ENCODE data around the gene RAB37.

Gene RAB37

DNA sequence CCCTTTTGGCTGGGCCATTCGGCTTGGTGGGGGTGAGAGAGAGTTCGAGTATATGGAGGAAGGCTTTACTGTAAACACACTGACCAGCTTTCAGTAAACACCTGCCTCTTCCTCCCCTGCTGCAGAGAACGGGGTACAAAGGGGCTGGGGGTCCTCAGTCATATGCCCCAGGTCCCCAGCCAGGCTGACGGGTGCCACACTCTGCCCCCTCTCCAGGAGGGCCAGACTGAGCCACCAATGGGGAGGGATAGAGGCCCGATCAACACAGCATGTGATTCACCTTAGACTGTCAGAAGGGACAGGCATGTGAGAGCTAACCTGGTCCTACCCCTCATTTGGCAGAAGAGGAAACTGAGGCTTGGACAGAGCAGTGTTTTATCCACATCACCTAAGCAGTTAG lies 24.4 kb downstream of the RAB37 start:
- DNase-seq: no peak

DNA sequence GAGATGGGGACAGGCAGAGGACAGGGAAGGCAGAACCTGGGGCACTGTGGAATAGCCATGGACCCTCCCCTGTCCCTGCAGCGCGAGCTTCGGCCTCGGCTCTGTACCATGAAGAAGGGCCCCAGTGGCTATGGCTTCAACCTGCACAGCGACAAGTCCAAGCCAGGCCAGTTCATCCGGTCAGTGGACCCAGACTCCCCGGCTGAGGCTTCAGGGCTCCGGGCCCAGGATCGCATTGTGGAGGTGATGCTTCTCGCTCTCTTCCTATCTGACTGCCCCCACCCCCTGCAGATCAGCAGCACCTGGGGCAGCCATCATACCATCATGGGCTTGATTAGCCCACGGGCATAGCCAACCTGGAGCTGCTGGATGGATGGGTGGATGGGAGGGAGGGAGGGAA lies 24.9 kb downstream of the RAB37 start:
- DNase-seq: no peak

DNA sequence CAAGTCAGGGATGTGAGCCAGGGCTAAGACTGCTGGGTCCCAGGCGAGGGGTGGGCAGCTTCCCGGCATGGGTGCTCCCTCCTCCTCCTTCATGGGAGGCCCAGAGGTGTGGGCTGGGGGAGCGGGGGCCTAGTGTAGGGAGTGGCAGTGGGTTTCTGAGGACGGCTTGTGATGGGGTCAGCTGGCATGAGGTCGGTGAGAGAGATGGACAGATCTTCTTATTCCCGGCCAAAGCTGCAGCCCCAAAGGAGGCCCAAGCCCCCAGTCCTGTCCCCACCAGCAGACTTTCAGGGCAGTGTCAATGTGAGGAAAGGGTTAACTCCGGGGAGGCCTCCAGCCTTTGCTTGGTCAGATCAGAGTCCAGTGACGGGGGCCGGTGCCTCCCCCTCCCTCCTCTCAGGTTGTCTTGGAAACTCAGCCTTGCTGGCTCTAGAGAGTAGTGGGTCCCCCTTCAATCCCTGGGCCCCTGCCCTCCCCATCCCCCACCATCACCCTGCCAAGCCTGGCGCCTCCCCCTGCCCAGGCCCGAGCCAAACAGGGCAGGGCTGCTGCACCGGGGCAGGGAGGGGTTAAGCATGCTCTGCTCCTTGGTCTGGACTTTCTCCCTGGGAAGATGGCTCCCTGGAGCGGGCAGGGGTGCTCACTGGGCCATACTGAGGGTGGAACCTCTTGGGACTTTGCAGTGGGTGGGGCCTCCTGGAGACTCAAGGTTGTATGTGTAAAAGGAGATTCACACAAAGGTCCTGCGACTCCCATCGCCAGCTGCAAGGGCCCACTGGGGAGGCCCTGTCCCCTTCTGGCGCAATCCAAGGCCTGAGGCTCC lies 26.7 kb downstream of the RAB37 start:
- DNase-seq: no peak

DNA sequence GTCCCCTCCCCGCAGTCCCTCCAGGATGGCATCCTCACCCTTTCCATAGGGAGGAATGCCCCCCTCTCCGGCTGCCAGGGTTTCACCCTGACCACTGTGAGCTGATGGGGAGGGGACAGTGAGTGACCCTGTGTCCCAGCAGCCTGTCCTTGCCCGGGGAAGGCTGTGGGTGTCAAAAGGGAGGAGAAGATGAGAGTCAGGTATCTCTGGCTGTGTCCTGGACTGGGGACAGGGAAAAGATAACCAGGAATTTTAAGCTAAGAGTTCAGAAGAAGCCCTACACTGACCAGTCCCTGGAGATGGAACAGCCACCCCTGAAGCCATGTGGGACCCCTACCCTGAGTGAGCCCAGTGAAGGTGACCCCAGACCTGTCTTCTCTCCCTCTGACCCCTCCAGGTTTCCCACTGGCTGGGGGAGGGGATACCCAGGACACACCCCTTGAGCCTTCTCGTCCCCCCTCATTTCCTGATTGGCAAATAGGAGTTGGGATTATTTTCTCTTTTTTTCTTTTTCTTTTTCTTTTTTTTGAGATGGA lies 27.8 kb downstream of the RAB37 start:
- DNase-seq: no peak

DNA sequence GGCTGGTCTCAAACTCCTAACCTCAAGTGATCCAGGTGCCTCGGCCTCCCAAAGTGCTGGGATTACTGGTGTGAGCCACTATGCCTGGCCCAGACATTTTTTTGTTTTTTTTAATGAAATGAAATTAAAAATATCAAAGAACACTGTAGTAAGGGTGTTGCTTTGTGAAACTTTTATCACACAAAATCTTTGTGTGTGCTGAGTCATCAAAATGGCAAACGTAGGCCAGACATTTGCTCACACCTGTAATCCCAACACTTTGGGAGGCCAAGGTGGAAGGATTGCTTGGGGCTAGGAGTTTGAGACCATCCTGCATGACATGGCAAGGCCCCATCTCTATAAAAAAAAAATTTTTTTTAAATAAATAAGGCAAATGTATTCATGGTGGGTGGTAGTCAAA lies 29.4 kb downstream of the RAB37 start:
- DNase-seq: no peak

DNA sequence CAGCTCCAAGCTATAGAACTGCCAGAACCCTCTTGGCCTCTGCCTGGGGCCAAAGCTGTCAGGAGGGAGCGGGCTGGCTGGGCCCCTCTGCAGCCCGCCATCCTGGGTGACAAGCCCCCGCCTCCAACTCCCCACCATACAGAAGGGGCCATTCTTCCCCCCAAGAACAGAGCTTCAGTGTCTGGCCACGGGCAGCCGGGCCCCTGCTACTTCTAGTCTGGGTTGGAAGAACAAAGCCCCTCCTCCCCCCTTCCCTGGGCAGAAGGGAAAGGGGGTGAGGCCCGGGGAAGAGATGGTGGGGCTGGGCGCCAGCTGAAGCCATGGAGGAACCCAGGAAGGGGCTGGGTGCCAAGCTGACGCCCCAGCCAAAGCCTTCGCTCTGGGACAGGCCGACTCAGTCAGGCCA lies 30.1 kb downstream of the RAB37 start:
- DNase-seq: no peak

DNA sequence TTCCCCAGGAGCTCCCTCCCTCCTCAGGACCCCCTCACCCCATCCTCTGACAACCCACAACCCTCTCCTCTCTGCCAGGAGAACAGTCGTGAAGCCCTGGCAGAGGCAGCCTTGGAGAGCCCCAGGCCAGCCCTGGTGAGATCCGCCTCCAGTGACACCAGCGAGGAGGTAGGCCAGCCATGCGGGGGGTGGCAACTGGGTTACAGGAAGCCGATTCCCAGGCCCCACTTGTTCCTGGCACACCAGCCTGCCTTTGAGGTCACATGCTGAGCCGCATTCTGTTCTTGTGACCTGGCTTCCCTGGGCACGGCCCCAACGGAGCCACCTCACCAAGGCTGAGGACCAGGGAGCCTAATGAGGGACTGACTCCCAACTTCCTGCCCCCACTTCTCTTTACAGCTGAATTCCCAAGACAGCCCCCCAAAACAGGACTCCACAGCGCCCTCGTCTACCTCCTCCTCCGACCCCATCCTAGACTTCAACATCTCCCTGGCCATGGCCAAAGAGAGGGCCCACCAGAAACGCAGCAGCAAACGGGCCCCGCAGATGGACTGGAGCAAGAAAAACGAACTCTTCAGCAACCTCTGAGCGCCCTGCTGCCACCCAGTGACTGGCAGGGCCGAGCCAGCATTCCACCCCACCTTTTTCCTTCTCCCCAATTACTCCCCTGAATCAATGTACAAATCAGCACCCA lies 31.2 kb downstream of the RAB37 start:
- no peak for DNase-seq

DNA sequence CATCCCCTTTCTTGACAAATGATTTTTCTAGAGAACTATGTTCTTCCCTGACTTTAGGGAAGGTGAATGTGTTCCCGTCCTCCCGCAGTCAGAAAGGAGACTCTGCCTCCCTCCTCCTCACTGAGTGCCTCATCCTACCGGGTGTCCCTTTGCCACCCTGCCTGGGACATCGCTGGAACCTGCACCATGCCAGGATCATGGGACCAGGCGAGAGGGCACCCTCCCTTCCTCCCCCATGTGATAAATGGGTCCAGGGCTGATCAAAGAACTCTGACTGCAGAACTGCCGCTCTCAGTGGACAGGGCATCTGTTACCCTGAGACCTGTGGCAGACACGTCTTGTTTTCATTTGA lies 31.7 kb downstream of the RAB37 start:
- no peak for DNase-seq

DNA sequence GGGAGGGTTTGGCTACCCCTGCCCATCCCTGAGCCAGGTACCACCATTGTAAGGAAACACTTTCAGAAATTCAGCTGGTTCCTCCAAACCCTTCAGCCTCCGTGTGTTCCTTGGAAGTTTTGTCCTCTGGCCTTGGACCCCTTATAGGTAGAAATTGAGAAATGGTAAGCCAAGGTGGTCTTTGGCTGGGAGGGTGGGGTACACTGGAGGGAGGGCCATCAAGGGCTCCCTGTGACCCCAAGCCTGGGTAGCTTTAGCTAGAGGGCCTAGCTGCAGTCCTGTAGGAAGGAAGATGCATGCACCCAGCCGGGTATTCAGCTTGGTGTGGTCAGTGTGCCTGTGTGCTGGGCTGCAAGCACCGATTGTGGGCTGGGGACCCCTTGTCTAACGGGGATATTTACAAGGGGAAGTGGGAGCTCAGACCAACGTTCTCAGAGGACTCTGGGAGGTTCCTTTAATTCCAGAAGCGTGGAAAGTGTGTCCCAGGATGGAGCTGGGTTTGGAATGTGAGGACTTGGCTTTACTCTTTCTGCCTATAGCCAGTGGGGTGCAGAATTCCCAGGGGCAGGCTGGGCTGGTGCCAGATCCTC lies 32.3 kb downstream of the RAB37 start:
- no peak for DNase-seq

DNA sequence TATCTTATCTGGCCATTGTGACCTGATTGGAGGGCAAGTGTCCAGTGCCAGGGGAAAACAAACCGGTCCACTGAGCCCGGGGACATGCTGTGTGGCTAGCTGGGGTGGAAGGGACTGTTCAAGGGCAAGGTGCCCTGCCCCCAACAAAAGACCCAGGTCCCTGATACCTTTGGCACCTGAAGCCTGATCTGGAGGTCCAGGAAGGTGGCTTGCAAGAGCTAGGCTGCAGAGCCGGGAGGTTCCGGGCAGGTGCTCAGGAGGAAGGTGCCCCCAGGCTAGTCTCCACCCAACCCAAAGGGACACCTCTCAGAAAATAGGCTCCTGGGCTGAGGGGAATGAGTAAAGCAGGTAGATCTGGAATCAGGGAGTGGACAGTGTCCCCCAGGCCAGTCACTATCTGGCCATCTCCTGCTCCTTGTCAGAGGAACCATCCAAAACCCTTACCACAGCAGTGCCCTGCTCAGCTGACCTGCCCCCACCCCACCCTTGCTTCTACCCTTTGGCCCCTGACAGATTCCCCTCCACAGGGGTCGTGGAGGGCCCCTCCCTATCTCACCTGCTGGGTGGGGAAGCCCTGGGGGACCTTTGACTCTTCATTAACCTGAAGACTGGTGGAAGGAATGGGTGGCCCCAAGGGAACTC lies 32.9 kb downstream of the RAB37 start:
- DNase-seq: no peak

DNA sequence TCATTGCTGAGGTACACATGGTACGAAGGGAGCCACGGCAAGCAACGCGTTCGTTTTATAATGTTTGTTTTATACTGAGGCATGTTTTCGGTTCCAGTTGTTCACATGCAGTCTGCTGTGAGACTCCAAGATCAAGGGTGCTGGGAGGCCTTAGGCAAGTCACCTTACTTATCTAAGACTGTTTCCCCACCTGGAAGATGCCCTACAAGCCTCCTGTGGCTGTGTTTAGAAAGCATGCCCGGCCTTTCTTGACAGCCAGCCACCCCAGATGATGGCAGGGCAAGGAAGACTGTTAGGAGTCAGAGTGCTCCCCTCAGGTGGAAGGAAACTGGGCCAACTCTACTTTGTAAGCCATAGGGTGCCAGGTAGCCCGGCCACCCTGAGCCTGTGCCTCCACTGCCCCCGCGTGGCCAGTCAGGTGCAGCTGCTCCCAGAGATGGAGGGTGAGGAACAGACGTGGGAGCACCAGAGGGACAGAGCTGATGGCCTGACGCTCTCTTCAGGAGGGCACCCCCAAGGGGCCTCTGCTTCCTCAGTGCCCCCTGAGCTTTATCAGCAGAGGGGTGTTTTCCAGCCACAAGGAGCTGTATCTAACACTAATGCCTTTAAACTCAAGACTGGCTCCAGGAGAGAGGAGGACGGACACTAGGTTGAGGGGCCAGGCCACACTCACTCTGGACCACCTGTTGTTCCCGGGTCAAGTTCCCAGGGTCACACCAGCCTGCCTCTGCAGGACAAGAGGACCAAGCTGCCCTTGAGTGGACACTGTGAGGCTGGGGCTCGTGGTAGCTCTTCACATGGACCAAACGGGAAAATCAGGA lies 33.7 kb downstream of the RAB37 start:
- DNase-seq: peak; percentile 18 to 41

DNA sequence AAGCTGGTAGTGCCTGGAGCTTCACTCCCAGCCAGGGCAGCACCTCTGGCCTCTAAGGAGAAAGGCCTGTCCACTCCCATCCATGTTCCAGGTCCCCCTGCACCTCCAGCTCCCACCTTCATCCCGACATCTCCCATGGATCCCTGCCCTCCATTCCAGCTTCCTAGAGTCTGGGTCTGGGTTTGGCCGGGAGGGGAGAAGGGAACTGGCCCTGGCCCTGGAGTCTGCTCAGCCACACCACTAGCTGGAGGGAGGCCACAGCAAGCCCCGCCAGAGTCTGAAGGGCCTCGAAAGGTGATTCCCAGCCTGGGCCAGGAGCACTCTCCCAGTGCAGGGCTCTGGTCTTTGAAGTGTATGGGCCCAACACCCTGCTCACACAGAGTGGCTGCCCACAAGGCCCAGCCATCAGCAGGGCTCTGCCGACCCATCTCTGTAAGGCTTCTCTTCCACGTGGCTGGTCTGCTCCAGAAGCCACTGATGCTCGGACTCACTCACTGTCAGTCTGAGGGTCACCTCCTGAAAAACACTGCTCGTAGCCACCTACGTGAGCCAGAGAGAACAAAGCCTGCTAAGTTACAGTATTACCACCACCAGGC lies 34.4 kb downstream of the RAB37 start:
- DNase-seq: no peak

DNA sequence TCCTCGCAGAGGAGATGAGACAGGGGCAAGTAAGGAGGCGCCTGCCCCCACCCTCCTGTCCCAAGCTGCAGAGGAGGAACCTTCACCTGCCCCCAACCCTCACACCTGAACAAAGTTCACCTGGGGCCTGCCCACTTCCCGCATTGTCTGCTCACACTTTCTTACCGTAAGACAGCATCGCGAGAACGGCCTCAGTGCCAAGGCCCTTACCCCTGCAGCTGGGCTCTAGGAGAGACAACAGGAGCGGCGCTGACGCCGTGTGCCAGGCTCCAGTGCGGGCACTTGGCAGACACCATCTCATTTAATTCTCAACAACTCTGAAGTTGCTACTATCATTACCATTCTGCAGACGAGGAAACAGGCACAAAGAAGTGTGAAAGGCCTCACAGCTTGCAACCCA lies 35.0 kb downstream of the RAB37 start:
- DNase-seq: no peak

DNA sequence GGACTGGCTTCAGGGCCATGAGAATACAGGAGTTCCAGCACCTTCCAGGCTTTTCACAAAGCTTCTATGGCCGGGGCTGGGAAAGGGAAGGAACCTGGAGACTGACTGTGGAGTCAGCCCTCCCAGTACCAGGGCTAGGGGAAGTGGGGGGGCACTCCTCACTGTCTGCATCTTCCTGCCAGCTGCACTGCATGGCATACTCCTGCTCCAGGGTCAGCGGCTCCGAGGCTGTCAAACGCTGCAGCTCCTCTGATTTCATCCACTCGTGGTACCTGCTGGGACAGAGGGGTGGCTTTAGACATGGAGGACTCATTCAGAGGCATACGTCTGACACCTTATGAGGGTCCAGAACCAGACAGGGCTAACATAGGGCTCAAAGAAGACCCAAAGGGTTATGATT lies 36.4 kb downstream of the RAB37 start:
- no peak for DNase-seq

DNA sequence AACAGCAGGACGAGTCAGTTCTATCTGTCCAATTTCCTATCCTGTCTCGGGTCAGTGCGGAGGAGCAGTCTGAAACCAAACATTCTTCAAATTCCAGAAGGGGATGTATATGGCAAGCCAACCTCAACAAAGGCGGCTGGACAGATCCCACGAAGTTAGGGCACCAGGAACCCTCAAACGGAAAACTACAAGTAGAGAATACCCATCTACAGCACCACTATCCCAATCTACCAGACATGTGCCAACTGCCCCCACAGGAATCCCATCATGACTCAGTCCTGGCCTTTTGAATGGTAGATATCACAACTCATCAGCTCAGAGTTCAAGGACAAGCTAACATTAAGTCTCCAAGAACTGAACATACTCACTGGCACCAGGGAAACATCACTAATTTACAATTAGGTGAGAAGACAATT lies 36.8 kb downstream of the RAB37 start:
- no peak for DNase-seq

DNA sequence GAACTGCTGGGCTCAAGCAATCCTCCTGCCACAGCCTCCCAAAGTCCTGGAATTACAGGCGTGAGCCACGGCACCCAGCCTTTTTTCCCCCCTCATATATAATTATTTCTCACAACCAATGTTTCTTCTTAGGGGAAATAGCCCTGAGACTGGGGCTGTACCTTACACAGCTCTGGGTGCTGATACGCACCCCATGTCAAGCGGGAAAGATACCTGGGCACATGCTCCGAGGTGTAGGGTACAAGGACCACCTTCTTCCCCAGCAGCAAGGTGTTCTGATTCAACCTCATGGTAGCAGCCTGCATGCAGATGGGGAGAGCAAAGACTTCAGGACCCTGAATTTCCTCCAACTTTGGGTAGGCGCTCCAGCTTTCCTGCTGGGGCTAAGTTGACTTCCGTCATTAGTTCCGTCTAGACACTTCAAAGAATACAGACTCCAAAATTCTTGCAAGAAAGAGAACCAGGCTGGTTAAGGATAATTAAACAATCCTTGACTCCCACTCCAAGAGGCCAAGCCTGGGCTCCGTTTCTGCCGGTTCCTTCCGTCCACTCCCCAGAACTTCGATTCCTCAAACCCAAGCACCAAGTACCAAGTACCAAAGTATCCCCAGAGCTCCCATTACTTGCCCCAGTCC lies 38.5 kb downstream of the RAB37 start:
- peak in 1 of 2 donors; percentile 21 for DNase-seq

DNA sequence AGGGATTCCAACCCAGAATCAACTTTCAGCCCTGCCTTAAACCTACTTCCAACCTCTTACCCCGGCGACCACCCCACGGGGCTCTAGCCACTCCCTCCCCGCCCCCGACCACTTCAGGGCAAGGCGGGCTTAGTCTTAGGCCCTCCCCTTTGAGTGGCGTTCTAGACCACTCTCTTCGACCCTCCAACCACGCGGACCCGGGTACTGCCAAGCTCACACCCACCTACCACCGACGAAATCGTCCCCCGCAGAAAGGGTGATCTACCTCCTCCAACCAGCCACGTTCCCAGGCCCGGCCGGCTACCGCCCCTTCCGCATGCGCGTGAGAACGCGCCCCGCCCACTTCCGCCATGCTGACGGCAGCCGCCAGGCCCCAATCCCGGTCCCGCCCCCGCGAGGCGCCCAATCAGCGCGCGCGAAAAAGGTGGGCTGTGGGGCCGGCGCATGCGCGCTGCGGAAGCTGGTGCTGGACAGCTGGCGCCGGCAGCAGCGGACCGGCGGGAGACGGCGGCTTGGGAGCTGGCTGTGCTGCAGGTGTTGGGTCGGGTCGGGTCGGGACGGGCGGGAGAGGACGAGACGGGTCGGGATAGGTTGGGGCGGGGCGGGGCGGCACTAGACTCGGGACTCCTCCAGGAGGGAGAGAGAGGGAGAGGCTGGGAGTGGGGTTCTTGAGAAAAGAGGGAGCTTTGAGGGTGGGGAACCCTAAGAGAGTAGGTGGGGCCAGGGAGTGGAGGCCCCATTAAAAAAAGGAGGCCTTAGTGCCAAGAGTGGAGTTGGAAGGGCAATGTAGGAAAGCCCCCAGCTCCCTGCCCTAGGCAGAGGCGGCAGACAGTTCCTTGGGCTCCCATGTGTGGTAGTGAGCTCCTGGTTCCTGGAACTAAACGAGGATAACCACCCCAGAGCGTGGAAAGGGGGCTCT lies 39.2 kb downstream of the RAB37 start, which contains the start of gene NAT9:
Gene NAT9 (minus strand): TSS at position 302 of the 919 bp plus-strand sequence. CDS start 647 bp downstream, outside the sequence.
- peak; percentile 98 to 99 for DNase-seq

DNA sequence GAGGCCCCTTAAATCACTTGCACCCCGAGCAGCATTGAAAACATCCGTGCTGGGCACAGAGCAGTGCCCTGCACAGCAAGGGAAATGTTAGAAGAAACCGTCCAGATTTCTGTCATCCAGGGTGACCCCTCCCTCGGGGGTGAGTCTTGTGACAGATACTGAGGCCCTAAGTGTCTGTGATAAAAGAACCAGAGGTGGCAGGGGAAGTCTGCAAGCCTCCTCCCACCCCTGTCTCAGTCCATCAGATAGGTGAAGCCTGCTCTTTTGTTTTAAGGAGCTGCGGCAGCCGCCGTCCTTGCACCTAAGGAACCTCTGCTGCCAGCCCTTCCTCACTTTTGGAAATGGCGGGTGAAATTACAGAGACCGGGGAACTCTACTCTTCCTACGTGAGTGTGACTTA lies 39.9 kb downstream of the RAB37 start:
- DNase-seq: no peak

DNA sequence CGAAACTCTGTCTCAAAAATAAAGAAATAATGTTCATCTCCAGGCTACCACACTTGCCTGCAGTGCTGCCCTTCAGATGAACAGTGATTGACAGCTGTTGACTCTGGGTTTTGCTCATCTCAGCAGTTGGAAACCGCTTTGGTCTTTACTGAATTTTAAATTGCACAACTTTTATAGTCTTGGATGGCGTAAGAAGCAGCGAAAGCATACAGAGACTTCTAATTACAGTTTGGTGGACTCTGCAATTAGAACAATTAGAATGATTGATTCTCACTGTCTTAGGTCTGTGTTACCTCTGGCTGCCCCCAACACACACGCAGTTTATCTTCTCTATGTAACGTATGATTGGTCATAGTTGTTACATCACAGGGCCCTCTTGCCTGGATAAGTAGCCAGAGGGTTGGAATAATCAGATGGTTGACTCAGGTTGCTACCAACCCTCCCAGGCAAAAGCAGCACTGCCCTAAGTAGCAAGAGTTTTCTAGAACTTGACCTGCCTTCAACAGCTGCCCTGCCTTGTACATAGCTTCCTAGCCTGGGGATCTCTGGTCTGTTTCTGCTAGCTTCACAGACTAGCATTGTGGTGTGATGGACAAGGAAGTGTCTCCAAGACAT lies 41.0 kb downstream of the RAB37 start:
- peak; percentile 42 to 57 for DNase-seq

DNA sequence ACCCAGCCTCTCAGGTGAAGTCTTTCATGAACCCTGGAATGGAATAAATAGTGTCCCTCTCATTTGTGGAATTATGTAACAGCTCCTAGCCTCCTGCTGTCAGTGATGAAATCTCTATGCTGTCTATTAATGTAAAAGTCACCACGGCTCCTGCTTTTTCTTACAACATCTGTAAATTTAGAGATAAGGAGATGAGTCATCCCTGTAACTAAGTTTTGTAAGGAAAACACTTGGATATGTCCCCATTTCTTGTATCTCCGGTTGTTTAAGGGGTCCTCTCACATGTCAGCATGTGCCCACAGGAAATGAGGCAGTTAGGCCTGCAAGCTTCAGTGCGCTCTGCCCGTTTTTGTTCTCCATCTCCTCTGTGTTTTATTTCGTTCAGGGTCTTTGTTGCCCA lies 41.9 kb downstream of the RAB37 start:
- peak; percentile 67 to 77 for DNase-seq
